Frontal cortex (tissue), 4 donors: ENCODE data around the gene CLNK. TPM values are rescaled to one million over a fixed set of nuclear protein-coding genes. Genes with fewer than 3 reads are reported as not detected.

Experiments used
- DNase-seq, 2 donors: peaks; one replicate each; pipeline ENCODE4 v3.0.0; 2012; ENCODE audit warnings: low spot score in 2 of 2
- FAIRE-seq: peaks from 2 replicates; lab custom pipeline; 2012; peaks lifted over from hg19 to GRCh38; lab: Jason Lieb, UNC
- total RNA-seq: library from RNA; depleted of rRNA; stranded (reverse); fragments of >200 nt; gene quantifications from one replicate; pipeline ENCODE4 v1.2.3, GENCODE V29; 2014
- donor health status: control.
- donor health status: control.
- donor health status: control.

Gene CLNK
- total RNA-seq, 1 donor from 2014 or later: not detected

DNA sequence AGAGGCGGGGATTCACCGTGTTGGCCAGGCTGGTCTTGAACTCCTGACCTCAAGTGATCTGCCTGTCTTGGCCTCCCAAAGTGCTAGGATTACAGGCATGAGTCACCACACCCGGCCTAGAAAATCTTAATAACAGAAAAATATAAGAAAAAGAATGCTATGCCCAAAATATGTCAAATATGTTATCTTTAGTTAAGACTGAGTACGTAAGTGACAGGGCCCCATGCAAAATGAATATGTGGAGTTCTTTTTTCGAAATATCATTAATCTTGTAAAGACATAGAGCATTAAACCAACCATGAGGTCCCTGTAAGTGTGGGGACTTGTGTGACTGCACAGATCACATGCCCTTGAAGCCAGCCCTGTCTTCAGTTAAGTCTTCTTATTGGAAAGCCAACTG, 218.4 kb downstream of the CLNK start:
- DNase-seq (no peak), FAIRE-seq (no peak)

DNA sequence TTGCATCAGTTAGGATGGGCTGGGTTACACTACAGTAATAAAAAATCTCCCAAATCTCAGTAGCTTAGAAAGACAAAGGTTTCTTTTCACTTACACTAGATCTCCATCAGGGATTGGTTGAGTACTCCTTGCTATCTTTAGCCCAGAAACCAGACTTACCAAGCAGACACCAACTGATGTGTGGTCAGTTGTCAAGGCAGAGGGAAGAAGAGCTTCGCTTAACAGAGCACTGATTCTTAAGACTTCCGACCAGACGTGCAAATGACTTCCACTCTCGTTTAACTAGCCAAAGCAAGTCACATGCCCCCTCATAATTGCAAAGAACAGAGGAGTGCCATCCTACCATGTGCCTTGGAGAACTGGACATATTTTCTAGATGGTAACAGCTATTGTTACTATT, 221.7 kb downstream of the CLNK start:
- FAIRE-seq (no peak), DNase-seq (no peak)

DNA sequence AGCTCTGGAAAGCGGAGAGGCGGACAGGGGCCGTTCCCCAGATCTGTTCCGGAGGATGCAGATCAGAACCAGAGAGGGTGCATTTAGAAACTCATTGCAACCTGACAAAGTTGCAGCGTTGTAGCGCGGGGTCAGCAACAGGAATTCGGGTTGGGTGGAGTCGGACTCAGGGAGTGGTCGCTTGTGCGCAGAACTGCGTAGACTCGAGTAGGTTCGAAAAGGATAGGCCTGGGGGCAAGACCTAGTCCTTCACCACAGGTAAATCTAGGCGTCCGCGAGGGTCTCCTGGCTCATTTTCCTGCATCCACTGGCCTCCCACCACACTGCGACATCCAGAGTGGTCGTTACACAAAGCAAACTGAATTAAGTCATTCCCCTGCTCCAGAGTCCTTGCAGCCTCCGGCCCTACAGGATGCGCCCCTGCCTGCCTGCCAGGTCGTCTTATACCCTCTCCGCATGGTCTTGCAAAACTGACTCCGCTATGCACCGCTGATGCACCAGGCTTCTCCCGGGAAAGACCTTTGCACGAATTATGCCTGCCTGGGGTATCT, 222.6 kb downstream of the CLNK start:
- no peak for FAIRE-seq
- DNase-seq: no peak

DNA sequence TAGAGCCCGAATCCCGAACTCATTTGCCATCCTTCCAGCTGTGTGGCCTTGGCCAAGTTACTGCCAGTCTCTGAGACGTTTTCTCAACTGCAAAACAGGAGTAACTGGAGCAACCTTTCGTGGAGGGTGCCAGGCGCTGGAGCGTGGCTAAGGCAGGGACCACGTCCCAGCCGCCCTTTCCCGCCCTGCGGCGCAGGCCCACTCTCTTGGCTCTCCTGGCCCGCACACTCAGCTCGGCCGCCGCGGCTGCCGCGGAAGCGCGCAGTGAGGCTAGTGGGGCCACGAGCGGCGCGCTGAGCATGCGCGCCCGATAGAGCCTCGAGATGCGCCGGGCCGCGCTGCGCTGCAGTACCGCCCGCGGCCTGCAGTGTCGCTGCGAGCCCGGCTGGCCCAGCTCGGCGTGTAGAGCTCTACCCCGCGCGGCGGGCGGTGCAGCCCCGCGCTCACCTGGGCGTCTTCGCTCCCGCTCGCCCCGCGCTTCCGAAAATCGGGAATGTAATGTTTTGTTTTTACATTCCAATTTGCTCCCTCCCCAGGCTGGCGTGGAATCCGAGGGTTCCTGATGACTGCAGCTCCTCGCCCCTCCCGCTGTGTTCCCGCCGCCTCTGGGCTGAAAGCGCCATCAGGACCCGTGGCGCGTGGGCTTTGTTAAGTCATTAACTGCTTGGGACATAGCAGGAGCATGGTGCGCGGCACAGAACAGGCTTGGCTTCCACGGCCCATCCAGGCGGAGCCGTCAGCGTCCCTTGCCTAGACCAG, 223.3 kb downstream of the CLNK start:
- no peak for FAIRE-seq
- peak; percentile 57 to 77 for DNase-seq

DNA sequence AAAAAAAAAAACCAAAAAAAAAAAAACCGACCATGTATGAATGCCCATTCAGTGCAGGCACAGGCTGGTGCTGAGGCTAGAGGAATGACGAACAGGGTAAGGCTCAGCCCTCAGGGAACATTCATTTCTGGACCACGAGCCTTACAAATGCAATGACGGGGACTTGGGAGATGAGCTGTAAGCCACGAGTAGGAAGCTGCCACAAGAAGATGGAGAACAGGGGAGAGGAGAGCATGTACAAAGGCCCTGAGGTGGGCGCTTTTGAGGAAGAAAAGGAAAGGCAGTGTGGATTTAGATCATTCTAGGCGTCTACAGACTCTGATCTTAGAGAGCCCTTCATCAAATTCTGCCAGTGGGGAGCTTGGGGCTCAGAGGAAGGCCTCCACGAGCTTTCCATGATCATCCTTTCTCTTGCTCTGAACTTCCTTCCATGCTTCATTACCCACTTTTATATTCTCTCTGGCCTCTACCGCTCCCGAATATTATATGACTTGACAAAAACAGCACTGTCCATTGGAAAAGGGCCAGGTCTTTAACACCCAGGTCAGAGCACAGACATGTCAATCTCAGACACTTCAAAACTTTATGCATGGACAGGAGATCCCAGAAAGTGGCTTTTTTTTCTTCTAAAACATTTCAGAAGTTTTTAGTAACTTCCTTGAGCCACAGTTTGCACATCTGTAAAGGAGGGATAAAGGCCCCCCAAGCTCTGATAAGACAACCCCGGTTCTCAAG, 224.1 kb downstream of the CLNK start:
- FAIRE-seq (no peak), DNase-seq (no peak)

DNA sequence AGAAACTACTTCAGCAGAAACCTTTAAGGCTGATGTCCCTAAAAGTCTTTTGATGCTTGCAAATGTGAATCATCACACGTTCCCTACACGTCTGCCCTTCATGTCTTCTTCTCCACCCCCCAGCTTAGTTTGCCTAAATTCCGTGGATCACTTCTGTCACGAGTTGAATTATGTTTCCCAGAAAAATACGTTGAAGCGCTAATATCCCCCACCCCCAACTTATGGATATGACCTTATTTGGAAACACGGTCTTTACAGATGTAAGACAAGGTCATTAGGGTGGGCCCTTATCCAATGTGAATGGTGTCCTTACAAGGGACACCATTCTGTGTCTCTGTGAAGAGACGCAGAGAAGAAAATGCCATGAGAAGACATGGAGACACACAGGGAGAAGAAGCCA, 225.3 kb downstream of the CLNK start:
- FAIRE-seq (no peak), DNase-seq (no peak)

DNA sequence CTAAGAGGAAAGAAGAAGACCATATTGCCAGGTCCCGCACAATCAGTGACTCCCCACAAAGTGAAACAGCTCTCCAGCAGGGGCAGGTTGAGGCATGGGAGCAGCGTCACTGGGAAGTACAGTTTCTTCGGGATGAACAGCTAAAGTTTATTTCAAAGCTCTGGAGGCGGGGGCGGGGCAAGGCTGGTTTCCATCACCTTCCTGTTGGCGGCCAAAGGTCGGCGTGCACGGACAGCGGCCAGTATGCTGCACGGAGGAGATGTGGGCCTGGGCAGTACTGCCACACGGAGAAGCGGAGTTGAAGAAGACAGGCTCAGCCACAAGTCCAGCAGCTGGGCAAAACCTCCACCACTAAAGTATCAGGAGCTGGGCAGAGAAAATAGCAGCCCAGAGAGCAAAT, 226.4 kb downstream of the CLNK start:
- FAIRE-seq (no peak), DNase-seq (no peak)

DNA sequence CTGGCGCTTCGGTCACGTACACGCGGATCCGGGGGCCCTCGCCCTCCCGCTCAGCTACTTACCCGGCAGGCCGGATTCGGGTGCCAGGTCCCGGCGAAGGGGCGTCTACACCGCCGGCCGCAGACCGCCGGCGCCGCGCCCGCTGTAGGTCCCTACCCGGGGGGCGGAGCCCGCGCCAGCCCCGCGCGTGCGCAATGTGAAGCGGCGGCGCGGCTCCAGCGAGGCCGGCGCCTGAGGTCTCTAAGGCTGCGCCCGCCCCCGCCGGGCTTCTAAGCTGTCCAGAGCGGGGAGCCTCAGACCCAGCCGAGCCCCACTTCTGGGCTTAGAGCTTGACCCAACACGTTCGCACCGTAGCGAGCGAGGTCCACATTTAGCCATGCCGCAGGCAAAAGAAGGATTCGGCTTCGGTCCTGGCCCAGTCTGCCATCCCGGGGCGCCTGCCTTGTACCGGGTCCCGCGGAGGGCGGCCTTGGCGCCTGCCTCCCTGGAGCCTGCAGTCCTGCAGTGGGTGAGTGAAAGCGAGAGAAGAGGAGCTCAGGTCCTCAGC, 227.2 kb downstream of the CLNK start, which contains the start of gene ZNF518B:
Gene ZNF518B, minus strand, starts transcription at position 172 of the 547 bp plus-strand sequence. CDS start 11,098 bp downstream, outside the sequence.
- FAIRE-seq (no peak), DNase-seq (peak; percentile 82)

DNA sequence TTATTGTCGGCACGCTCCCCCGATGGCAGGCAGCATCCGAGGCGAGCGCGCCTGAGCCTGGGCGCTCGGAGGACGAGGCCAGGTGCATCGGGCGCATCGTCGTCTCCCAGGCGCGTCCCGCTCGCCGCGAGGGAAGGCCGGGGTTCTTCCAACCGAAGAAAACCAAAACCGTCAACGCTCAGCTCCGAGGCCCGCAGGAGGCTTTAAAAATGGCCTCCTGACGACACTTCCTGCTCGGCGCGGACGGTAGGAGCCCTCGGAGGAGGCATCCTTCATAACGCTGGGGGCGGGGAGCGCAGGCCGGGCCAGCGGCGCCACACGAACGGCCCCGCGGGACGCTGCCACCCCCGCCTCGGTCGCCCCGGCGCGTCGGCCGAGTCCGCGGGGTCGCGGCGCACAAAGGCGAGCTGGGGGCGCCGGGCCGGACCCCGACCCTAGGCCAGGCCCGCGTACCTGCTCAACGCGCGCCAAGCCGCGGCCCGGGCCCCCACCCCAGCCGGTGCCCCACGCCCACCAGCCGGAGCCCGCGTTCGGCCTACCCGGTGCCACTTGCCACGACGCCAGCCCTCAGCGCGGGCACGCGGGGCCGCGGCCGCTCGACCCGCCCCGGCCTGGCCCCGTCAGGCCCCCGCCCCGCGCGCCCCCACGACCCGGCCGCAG, 227.8 kb downstream of the CLNK start:
- DNase-seq (peak in 1 of 2 donors; percentile 50), FAIRE-seq (no peak)

DNA sequence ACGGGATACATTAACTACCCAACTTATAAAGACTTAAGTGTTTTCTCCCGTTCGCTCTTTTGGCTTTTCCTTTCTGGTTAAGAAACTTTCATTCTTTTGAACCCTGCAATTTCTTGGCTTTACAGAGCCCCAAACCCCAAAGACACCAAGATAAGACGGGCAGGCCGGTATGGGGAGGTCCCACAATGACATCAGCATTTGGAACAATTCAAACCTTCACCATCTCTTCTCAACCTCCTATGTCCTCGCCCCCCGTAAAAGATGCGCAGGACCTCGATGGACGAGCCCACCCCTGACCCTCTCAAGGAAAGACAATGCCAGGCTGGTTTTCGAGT, 228.3 kb downstream of the CLNK start:
- no peak for FAIRE-seq
- no peak for DNase-seq

DNA sequence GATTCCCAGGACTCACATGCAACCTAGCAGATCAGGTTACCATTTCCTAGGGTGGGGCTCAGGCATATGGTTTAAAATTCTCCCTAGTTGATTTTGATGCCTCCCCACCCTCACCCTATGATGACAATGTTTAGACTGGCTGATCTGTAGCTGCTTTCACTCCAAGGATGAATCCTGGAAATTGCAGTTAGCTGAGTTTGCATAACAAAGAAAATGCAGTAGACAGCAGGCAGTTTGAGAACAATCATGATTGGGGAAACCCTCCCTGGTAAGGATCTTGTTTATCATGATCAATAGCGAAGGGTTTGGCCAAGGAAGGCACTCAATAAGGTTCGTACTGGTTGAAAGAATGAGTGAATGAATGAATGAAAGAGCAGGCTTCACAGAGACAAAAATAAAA, 229.4 kb downstream of the CLNK start:
- FAIRE-seq (no peak), DNase-seq (no peak)

DNA sequence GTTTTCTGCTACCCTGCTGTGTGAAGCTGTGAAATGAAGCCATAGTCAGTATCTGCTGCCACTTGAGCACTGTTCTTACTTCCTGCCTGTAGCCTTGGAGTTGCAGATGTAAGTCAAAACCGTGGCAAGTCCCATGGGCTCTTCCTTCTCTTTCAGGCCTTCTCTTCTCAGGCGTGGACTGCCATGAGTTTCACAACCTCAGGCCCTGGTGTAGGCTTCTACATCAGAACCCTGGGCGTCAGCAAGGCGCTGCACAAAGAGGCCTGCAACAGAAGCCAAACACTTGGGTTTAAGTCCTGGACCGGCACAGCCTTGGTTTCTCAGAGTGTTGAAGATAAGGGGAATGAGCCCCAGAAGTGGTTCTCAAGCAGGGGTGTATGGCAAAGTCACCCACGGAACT, 229.8 kb downstream of the CLNK start:
- FAIRE-seq (no peak), DNase-seq (no peak)

DNA sequence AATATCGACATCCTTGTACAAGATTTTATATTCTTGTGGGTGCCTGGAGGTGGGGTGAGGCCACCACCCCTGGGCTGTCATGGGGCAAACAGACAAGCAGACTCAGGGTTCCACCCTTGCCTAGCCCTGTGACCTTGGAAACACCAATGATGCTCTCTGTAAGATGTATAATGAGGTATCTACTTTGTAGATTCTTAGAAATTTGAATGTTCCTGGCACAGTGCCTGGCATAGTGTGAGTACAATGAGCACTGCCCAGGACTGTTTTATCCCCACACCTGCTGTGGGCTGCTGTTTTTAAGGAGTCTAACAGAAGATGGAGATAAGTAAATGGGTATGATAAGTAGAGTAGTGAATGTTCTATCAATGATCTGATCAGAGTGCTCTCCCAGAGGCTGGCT, 230.4 kb downstream of the CLNK start:
- FAIRE-seq (no peak), DNase-seq (no peak)

DNA sequence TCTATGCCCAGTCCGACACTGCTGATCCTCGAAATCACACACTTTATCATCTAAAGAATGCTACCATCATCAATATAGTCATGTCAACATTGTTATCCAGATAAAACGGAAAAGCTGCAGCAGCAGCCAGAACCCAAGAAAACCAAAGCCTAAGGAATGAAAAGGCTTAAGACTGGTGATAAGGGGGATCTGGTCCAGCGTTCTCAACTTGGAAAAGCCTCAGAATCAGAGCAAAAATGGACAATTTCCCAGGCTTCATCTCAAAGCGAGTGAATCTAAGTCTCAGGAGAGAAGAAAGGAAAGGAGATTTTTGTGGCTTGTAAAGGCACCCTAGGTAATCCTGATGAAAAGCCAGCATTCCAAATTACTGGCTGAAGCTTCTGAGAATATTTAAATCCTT, 235.6 kb downstream of the CLNK start:
- FAIRE-seq: no peak
- no peak for DNase-seq

DNA sequence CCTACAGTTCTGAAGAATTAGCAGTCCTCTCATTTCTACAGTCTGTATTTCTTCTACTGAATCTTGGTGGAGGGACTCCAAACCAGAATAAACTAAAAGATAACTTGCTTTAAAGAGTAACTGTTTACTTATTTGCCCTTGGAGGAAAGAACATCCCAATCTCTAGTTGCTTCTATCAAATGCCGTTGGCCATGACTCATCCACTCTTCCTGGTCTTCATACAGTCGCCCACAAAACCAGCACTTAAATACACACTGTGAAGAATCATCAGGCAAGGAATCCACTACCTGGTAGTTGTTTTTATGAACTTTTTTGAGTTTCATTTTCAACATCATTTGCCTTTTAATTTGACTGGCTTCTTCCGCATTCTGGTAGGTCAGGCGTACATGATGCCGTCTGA, 241.6 kb downstream of the CLNK start:
- DNase-seq (no peak), FAIRE-seq (no peak)

DNA sequence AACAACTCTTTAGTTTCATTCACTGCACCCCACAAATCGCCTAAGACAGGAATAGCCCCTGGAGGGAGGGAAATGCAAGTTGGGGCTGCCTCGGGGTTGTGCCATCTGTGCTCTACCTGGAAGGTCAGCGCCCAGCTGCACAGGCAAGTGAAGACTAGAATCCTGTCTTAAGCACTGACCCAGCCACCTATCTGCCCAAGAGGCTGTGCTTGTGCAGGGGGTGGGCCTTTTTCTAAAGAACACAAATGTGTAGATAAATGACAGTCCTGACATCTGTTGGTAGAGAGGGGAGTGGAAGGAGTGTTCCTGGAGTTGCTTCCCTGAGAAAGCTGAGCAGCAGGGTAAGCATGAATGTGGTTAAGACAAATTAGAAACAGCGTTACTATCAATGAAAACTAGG, 243.1 kb downstream of the CLNK start:
- FAIRE-seq (no peak), DNase-seq (no peak)

DNA sequence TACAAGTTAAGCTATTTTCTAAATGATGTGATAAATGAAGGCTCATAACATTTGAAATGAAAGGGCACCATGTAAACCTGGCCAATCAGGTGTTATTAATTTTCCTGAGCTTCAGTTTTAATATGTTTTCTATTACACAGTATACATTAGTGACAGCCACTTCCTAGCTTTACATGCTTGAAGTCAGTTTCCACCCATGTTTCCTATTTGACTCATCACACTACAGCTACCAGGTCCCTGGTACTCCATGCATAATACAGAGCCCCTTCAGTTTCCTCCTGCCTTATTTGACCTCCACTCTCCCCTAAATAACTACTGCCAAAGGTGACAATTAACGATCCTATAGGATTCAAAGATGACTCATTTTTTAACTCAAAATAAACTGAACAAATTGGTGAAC, 245.6 kb downstream of the CLNK start:
- DNase-seq (no peak), FAIRE-seq (no peak)

DNA sequence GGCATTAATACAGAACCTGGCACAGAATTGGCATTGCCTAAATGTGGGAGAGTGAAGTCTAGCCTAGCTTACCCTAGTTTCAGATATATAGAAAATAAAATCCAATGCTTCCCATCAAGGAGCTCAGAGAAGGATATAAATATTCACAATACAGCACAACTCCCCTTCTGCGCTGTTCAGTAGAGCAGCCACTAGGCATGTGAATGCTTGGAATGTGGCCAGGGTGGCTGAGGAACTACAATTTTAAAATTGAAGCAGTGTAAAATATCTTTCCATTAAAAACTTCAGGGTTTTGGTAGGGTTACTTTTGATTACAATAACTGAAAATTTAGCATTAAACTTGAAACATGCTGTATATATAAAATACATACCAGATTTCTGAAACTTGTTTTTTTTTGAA, 246.8 kb downstream of the CLNK start:
- FAIRE-seq: no peak

More for the DNA sequence above, 246.8 kb downstream of the CLNK start:
- no peak for DNase-seq
